Measurements from ENCODE around the gene MX1.

MX1 gene

DNA sequence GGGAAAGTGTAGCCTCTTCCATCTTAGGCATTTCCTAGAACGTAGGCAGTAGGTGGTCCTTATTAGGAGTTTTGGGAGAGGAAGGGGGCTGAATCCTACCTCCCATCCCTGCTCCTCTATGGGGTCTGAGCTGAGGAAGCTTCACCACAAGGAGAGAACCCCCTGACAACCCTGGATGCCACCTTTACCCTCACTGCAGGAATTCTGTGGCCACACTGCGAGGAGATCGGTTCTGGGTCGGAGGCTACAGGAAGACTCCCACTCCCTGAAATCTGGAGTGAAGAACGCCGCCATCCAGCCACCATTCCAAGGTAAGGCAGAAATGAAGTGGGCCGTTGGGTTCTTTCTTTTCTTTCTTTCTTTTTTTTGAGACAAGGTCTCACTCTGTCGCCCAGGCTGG lies 1.5 kb downstream of the MX1 start:
- no peak for DNase-seq (ENCODE audit: low read depth)
- TF ChIP-seq, protein P1, sequence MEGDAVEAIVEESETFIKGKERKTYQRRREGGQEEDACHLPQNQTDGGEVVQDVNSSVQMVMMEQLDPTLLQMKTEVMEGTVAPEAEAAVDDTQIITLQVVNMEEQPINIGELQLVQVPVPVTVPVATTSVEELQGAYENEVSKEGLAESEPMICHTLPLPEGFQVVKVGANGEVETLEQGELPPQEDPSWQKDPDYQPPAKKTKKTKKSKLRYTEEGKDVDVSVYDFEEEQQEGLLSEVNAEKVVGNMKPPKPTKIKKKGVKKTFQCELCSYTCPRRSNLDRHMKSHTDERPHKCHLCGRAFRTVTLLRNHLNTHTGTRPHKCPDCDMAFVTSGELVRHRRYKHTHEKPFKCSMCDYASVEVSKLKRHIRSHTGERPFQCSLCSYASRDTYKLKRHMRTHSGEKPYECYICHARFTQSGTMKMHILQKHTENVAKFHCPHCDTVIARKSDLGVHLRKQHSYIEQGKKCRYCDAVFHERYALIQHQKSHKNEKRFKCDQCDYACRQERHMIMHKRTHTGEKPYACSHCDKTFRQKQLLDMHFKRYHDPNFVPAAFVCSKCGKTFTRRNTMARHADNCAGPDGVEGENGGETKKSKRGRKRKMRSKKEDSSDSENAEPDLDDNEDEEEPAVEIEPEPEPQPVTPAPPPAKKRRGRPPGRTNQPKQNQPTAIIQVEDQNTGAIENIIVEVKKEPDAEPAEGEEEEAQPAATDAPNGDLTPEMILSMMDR (IDR thresholded peaks at IDR 0.05; ENCODE audit: insufficient read depth, low read depth, low read length, missing control alignments), result no peak
- H3K4me3 ChIP-seq (ENCODE audit: low read depth, low read length), result peak overlapping the region; percentile 79

DNA sequence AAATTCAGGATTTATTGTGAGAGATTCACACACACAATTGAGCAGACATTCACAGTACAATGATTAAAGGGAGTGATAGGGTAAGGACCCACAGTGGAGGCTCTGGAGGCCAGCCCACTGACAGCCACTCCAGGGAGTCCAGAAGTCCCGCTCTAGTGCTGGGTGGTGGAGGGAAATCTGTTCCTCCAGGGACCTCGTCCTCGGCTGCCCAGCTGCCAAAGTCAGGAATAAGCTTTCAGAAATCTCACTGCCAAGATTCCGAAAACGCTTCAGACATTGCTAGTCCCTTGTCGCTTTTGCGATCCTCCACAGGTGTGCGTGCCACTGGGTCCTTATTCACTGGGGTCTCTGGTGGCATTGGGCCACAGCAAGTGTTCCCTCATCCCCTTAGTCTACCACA lies 2.3 kb downstream of the MX1 start:
- DNase-seq (ENCODE audit: low read depth), result no peak
- TF ChIP-seq, protein P1 (IDR thresholded peaks at IDR 0.05; ENCODE audit: insufficient read depth, low read depth, low read length, missing control alignments), result no peak
- H3K4me3 ChIP-seq (ENCODE audit: low read depth, low read length), result peak overlapping the region; percentile 79

DNA sequence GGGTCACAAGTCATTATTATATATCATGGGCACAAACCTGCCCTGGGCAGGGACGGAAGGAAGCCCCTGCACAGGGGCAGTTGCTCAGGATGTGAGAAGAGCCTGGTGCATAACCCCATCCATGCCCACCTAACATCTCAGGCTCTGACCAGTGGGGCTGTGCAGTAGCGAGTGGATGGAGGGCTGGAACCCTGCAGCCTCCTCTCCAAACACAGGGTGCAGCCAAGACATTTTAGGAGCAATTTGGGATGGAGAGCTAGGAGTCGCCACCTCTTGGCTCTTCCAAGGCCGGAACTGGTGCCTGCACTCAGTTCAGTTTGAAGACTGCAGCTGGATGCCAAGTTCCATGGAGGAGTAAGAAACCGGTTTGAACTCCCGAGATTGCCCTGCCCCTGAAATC lies 2.8 kb downstream of the MX1 start:
- TF ChIP-seq, protein P1 (IDR thresholded peaks at IDR 0.05; ENCODE audit: insufficient read depth, low read depth, low read length, missing control alignments), result no peak
- no peak for DNase-seq (ENCODE audit: low read depth)
- peak overlapping the region; percentile 21 for H3K4me3 ChIP-seq (ENCODE audit: low read depth, low read length)

DNA sequence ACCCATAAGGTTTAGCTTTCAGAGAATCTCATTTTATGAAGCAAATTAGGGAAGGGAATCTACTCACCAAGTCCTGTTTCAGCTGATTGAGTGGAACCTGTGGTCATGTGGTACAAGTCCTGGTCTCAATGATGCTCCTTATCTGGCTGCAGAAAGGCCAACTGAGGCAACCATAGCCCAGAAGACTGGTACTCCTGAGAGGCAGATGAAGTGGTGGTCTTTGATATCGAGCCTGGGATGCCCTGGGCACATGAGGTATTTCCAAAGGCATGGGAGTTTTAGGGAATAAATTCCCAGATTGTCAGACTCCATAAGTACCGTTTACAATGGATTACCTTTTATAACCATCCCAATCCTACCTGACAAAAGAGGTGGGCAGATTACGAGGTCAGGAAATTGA lies 3.3 kb downstream of the MX1 start:
- DNase-seq (ENCODE audit: low read depth), result no peak
- H3K4me3 ChIP-seq (ENCODE audit: low read depth, low read length), result peak overlapping the region; percentile 21
- TF ChIP-seq, protein P1 (IDR thresholded peaks at IDR 0.05; ENCODE audit: insufficient read depth, low read depth, low read length, missing control alignments), result no peak

DNA sequence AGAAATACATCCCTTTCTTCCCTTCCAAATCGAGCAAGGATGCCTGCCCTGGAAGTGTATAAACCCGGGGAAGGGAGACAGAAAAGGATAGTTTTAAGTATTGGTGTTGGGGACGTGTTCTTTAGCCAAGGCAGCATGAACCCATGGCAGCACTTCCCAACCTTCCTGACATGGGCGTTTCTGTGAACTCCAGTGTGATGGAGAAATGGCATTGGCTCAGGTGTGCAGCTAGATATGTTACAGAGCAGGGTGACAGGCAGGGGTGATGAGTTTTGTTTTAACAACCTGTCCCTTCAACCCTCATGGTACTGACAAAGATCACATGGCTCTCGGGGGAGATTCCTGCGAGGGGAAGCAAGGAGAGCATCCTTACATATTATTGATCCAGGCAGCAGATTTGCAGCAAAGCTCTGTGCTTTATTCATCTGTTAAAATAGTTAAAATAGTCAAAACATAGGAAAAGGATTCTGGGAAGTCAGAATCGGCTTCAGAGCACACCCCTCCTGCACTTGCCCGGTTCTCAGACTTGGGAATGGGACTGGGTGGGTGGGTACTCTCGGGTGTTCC lies 4.0 kb downstream of the MX1 start:
- TF ChIP-seq, protein P1 (IDR thresholded peaks at IDR 0.05; ENCODE audit: insufficient read depth, low read depth, low read length, missing control alignments), result no peak
- no peak overlapping the region for H3K4me3 ChIP-seq (ENCODE audit: low read depth, low read length)
- no peak for DNase-seq (ENCODE audit: low read depth)

DNA sequence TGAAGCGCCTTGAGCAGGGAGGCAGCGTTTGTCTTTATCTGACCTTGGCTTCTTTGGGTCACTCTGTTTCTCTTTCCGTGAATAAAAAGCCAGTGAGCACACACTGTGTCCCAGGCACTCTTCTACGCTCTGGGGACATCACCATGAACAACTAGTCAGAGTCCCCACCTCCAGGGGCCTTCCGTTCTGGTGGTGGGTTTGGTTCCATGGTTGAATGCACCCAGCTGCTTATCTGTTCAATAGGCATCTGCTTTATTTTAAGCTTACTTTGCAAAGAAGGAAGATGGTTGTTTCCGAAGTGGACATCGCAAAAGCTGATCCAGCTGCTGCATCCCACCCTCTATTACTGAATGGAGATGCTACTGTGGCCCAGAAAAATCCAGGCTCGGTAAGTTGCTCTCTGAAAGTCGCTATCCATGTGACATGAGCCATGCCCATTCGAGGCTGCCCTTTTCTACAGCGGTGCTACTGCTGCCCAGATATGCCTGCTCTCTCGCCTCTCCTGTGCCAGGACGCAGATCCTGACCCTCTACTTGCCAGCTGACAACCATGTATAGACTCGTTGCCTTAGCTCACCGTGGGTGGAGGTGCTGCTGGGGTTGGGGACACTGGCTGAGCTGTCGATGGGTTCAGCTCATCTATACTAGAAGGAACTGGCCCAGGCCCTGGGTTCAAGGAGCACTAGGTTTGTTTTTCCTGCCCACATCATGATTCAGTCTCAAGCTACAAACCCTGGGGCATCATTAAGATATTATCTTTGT lies 5.9 kb downstream of the MX1 start:
- H3K4me3 ChIP-seq (ENCODE audit: low read depth, low read length), result no peak overlapping the region
- TF ChIP-seq, protein P1 (IDR thresholded peaks at IDR 0.05; ENCODE audit: insufficient read depth, low read depth, low read length, missing control alignments), result no peak
- peak; percentile 73 for DNase-seq (ENCODE audit: low read depth)
